H9 (cell line): ENCODE measurements around the gene RBFOX1. TPM values are rescaled to one million over a fixed set of nuclear protein-coding genes. Genes with fewer than 3 reads are reported as not detected.

Experiments used
- DNase-seq: peaks from one replicate; pipeline ENCODE4 v3.0.0-alpha.2; 2017
- H2AFZ ChIP-seq: one replicate; pipeline ENCODE4 v1.6.1; 2013; ENCODE audit warnings: mild to moderate bottlenecking, low read length, control low read depth, moderate library complexity
- H2AK5ac ChIP-seq: 2 replicates; pipeline ENCODE4 v1.6.1; 2013; ENCODE audit warnings: low read length, control low read depth, mixed read lengths; ENCODE audit not compliant: insufficient read length
- H2BK120ac ChIP-seq: one replicate; pipeline ENCODE4 v1.6.1; 2013; ENCODE audit warnings: low read depth, mild to moderate bottlenecking, low read length, control low read depth, inconsistent platforms; ENCODE audit not compliant: poor library complexity, severe bottlenecking
- H2BK12ac ChIP-seq: 2 replicates; pipeline ENCODE4 v1.6.1; 2013; ENCODE audit warnings: low read length, control low read depth, mixed read lengths, low read depth; ENCODE audit not compliant: insufficient read length
- H2BK15ac ChIP-seq: 2 replicates; pipeline ENCODE4 v1.6.1; 2013; ENCODE audit warnings: low read depth, low read length, control low read depth
- H2BK20ac ChIP-seq: one replicate; pipeline ENCODE4 v1.6.1; 2013; ENCODE audit warnings: low read depth, mild to moderate bottlenecking, low read length, control low read depth, inconsistent platforms; ENCODE audit not compliant: poor library complexity, severe bottlenecking
- H2BK5ac ChIP-seq: 2 replicates; pipeline ENCODE4 v1.6.1; 2013; ENCODE audit warnings: low read length, control low read depth, mixed read lengths; ENCODE audit not compliant: insufficient read length
- H3K14ac ChIP-seq: 2 replicates; pipeline ENCODE4 v1.6.1; 2013; ENCODE audit warnings: low read length, control low read depth; ENCODE audit not compliant: insufficient read depth
- H3K18ac ChIP-seq: 2 replicates; pipeline ENCODE4 v1.6.1; 2013; ENCODE audit warnings: low read depth, mild to moderate bottlenecking, mixed read lengths, low read length, control low read depth; ENCODE audit not compliant: insufficient read length
- H3K23ac ChIP-seq: 2 replicates; pipeline ENCODE4 v1.6.1; 2013; ENCODE audit warnings: low read length, control low read depth, mixed read lengths, low read depth; ENCODE audit not compliant: insufficient read length
- H3K23me2 ChIP-seq: 2 replicates; pipeline ENCODE4 v1.6.1; 2013; ENCODE audit warnings: low read depth, mild to moderate bottlenecking, mixed read lengths, low read length, control low read depth; ENCODE audit not compliant: insufficient read length, poor library complexity, severe bottlenecking
- H3K27ac ChIP-seq: 2 replicates; pipeline ENCODE4 v1.5.1; 2013; ENCODE audit warnings: low read length, control low read depth, mixed read lengths, low read depth; ENCODE audit not compliant: insufficient read length
- H3K27me3 ChIP-seq: 2 replicates; pipeline ENCODE4 v1.6.1; 2013; ENCODE audit warnings: low read length, control low read depth, inconsistent platforms; ENCODE audit not compliant: insufficient read depth
- H3K4ac ChIP-seq: 2 replicates; pipeline ENCODE4 v1.6.1; 2013; ENCODE audit warnings: low read depth, mild to moderate bottlenecking, control low read depth, inconsistent platforms, low read length, moderate library complexity
- H3K4me1 ChIP-seq: 2 replicates; pipeline ENCODE4 v1.6.1; 2013; ENCODE audit warnings: low read length, control low read depth, inconsistent platforms; ENCODE audit not compliant: insufficient read depth
- H3K4me2 ChIP-seq: 2 replicates; pipeline ENCODE4 v1.6.1; 2013; ENCODE audit warnings: low read length, control low read depth, mixed read lengths; ENCODE audit not compliant: insufficient read length, insufficient read depth
- H3K56ac ChIP-seq: 2 replicates; pipeline ENCODE4 v1.6.1; 2013; ENCODE audit warnings: low read depth, mild to moderate bottlenecking, mixed read lengths, low read length, control low read depth; ENCODE audit not compliant: insufficient read length
- H3K79me1 ChIP-seq: 2 replicates; pipeline ENCODE4 v1.6.1; 2013; ENCODE audit warnings: low read depth, mild to moderate bottlenecking, moderate library complexity, low read length, control low read depth, inconsistent platforms; ENCODE audit not compliant: insufficient read depth, poor library complexity, severe bottlenecking
- H3K79me2 ChIP-seq: 2 replicates; pipeline ENCODE4 v1.6.1; 2013; ENCODE audit warnings: low read length, control low read depth, inconsistent platforms; ENCODE audit not compliant: insufficient read depth
- H3K9ac ChIP-seq: 2 replicates; pipeline ENCODE4 v1.6.1; 2013; ENCODE audit warnings: low read length, control low read depth, mixed read lengths; ENCODE audit not compliant: insufficient read length; ENCODE audit errors: extremely low read depth
- H3K9me3 ChIP-seq: one replicate; pipeline ENCODE4 v1.6.1; 2013; ENCODE audit warnings: low read depth, low read length, inconsistent platforms; ENCODE audit not compliant: control insufficient read depth
- H3T11ph ChIP-seq: one replicate; pipeline ENCODE4 v1.6.1; 2013; ENCODE audit warnings: mild to moderate bottlenecking, low read length, control low read depth, inconsistent platforms
- H4K20me1 ChIP-seq: one replicate; pipeline ENCODE4 v1.6.1; 2013; ENCODE audit not compliant: control insufficient read depth, insufficient read length, insufficient read depth
- H4K5ac ChIP-seq: 2 replicates; pipeline ENCODE4 v1.6.1; 2013; ENCODE audit warnings: low read depth, mild to moderate bottlenecking, mixed read lengths, low read length, control low read depth; ENCODE audit not compliant: insufficient read length
- H4K8ac ChIP-seq: replicated peaks from 2 replicates; pipeline ENCODE4 v1.6.1; 2013; ENCODE audit warnings: low read length, control low read depth, mixed read lengths, low read depth; ENCODE audit not compliant: insufficient read length
- H4K91ac ChIP-seq: 2 replicates; pipeline ENCODE4 v1.6.1; 2013; ENCODE audit warnings: low read depth, mild to moderate bottlenecking, moderate library complexity, mixed read lengths, low read length, control low read depth; ENCODE audit not compliant: insufficient read length
- H3K27ac Mint-ChIP-seq, 3 experiments: 2 replicates in 2 of 3; 3 replicates in 1 of 3; pipeline ENCODE4 v1.8.0; 2020 to 2021; ENCODE audit warnings: mixed read lengths in 3 of 3, mild to moderate bottlenecking in 1 of 3, moderate library complexity in 1 of 3
- H3K27me3 Mint-ChIP-seq: 2 replicates; pipeline ENCODE4 v1.8.0; 2021; ENCODE audit warnings: low read depth, mild to moderate bottlenecking, moderate library complexity, mixed read lengths
- H3K36me3 Mint-ChIP-seq, 3 experiments: 2 replicates in 2 of 3; 3 replicates in 1 of 3; pipeline ENCODE4 v1.8.0; 2020 to 2021; ENCODE audit warnings: low read depth in 3 of 3, mixed read lengths in 3 of 3; ENCODE audit not compliant: insufficient read depth in 1 of 3
- H3K4me1 Mint-ChIP-seq, 2 experiments: 2 replicates each; pipeline ENCODE4 v1.8.0; 2020; ENCODE audit warnings: mixed read lengths in 2 of 2
- H3K4me3 Mint-ChIP-seq, 2 experiments: 2 replicates in 1 of 2; 3 replicates in 1 of 2; pipeline ENCODE4 v1.8.0; 2020 to 2021; ENCODE audit warnings: mild to moderate bottlenecking in 2 of 2, mixed read lengths in 2 of 2, moderate library complexity in 1 of 2
- H3K9me3 Mint-ChIP-seq, 2 experiments: 2 replicates in 1 of 2; 3 replicates in 1 of 2; pipeline ENCODE4 v1.8.0; 2020; ENCODE audit warnings: mild to moderate bottlenecking in 2 of 2, mixed read lengths in 2 of 2, moderate library complexity in 1 of 2
- WGBS: extraction: QIAGEN DNeasy Blood & Tissue Kit; methylation state at CpG from one replicate; pipeline ENCODE4 v1.1.7; 2013; ENCODE audit warnings: missing lambda C conversion rate, low lambda C conversion rate, mixed read lengths; ENCODE audit not compliant: insufficient read length; ENCODE audit errors: extremely low coverage; 5-methylcytosine and 5-hydroxymethylcytosine counted together
- total RNA-seq: library from RNA; stranded (reverse); gene quantifications from 2 replicates; pipeline ENCODE4 v1.2.1, GENCODE V29; 2021
- TF ChIP-seq, protein P1 (sequence below): fragments of 200-600 bp; sonication (generic); conservative IDR thresholded peaks from 3 replicates; pipeline ENCODE4 v1.8.0; 2021; ENCODE audit warnings: antibody characterized with exemption, mild to moderate bottlenecking

RBFOX1 gene
- total RNA-seq, 1 experiment from 2014 or later: 2.0 TPM

DNA sequence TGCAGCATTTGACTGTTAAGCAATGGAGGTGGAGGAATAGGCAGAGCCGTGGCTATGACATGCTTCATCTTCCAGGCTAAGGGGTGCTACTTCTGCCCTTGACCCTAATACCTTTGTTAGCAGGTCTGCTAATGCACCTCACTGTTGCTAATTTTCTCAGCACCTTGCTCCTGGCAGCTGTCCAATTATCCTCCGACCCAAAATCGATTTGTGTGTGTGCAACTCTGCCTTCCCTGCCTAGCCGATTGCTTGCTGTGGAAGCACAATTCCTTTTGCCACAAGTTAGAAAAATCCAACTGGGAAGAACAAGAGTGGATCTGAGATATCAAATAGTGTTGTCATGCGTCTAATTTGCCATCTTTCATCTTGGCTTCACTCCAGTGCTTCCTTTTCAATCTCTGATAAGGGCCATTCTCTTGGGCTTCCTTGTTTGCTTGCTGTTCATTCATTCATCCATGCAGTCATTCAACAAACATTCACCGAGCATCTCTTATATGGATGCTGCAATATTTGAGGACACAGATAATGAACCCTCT is 422.8 kb downstream of the RBFOX1 start:
- Mint-ChIP-seq H3K36me3 (no peaks in the 10 kb centered on the region; a peak in 1 of 7 replicates), H3K27ac (no peak overlapping the region), H3K27me3 (peaks cover 2% of the 10 kb centered on the region; the same call in 1 of the 2 replicates), H3K4me3 (no peak overlapping the region), H3K9me3 (no peaks in the 10 kb centered on the region), H3K4me1 (peaks cover 41 to 46% of the 10 kb centered on the region in 2 experiments)
- no peak for DNase-seq
- H3K79me2 ChIP-seq: no peaks in the 10 kb centered on the region
- no peak overlapping the region for H3T11ph ChIP-seq
- no peak overlapping the region for H3K4ac ChIP-seq
- no peaks in the 10 kb centered on the region for H3K79me1 ChIP-seq
- no CpG with 5 or more reads among the region's 6 CpGs for whole genome bisulfite sequencing
- no peak overlapping the region for H2BK5ac ChIP-seq
- H3K18ac ChIP-seq: no peak overlapping the region
- no peak overlapping the region for H3K14ac ChIP-seq
- no peak overlapping the region for H4K8ac ChIP-seq
- H2BK120ac ChIP-seq: no peak overlapping the region
- H3K27me3 ChIP-seq: no peaks in the 10 kb centered on the region
- no peak overlapping the region for H3K9ac ChIP-seq
- no peak overlapping the region for H4K5ac ChIP-seq
- no peaks in the 10 kb centered on the region for H4K20me1 ChIP-seq
- H3K23me2 ChIP-seq: no peaks in the 10 kb centered on the region
- no peak overlapping the region for H2BK12ac ChIP-seq
- no peak overlapping the region for H4K91ac ChIP-seq
- TF ChIP-seq, protein P1, sequence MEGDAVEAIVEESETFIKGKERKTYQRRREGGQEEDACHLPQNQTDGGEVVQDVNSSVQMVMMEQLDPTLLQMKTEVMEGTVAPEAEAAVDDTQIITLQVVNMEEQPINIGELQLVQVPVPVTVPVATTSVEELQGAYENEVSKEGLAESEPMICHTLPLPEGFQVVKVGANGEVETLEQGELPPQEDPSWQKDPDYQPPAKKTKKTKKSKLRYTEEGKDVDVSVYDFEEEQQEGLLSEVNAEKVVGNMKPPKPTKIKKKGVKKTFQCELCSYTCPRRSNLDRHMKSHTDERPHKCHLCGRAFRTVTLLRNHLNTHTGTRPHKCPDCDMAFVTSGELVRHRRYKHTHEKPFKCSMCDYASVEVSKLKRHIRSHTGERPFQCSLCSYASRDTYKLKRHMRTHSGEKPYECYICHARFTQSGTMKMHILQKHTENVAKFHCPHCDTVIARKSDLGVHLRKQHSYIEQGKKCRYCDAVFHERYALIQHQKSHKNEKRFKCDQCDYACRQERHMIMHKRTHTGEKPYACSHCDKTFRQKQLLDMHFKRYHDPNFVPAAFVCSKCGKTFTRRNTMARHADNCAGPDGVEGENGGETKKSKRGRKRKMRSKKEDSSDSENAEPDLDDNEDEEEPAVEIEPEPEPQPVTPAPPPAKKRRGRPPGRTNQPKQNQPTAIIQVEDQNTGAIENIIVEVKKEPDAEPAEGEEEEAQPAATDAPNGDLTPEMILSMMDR: no peak
- H3K23ac ChIP-seq: no peak overlapping the region
- no peak overlapping the region for H2AFZ ChIP-seq
- H2AK5ac ChIP-seq: no peak overlapping the region
- H3K9me3 ChIP-seq: no peaks in the 10 kb centered on the region
- H2BK20ac ChIP-seq: no peak overlapping the region
- no peak overlapping the region for H3K27ac ChIP-seq
- peaks cover 3% of the 10 kb centered on the region; the same call in 1 of the 2 replicates for H3K4me1 ChIP-seq
- H3K4me2 ChIP-seq: no peak overlapping the region
- no peak overlapping the region for H2BK15ac ChIP-seq
- H3K56ac ChIP-seq: no peak overlapping the region
